ENCODE measurements around the gene SMC5.
"Not testable (repeated sequence)": the region's sequence is repeated elsewhere in the genome, so short reads cannot be mapped to it uniquely, and the experiment has no call there.

Gene SMC5

DNA sequence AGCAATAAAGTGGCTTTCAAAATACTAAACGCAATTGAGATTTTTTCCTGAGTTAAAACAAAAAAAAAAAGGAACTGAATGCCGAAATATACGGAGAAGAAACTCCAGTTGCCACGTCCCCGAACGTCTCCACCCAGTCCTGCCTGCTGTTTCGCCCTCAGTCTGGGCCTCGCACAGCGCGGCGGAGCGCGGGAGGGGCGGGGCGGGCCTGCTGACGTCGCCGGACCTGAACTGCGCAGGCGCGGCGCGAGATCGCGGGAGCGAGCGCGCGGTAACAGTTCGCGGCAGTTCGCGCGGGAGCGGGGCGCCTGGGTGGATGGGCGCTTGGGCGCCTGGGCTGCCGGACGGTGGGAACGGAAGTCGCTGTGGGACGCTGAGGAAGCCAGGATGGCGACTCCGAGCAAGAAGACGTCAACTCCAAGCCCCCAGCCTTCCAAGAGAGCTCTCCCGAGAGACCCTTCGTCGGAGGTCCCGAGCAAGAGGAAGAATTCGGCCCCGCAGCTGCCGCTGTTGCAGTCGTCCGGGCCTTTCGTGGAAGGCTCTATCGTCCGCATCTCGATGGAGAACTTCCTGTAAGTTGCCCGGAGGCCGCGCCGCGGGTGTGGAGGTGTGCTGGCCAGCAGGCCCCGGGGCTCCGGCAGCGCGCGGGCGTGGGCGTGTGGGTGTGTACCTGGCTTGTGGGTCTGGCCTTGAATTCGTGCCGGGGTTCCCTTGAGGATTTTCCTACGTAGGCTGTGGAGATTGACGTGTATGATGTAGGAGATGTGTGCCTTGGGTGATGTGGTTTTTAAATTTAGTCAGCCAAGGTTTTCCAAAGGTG is at the start of gene SMC5:
TSS of gene SMC5 (plus strand) at position 287 of the 820 bp plus-strand sequence. CDS start at position 388, 101 bp downstream.
- peak; percentile 94 for DNase-seq

DNA sequence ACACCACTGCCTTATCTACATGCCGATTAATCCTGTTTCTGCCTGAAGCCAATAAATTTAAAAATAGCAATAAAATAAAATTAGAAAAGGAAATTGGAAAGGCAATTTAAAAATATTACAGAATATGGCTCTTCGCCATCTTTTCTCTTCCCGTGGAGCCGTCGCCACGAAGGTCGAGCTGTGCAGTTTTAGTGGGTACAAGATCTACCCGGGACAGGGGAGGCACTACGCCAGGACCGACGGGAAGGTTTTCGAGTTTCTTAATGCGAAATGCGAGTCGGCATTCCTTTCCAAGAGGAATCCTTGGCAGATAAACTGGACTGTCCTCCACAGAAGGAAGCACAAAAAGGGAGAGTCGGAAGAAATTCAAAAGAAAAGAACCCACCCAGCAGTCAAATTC is 41.7 kb upstream of the SMC5 start:
- no peak for DNase-seq

DNA sequence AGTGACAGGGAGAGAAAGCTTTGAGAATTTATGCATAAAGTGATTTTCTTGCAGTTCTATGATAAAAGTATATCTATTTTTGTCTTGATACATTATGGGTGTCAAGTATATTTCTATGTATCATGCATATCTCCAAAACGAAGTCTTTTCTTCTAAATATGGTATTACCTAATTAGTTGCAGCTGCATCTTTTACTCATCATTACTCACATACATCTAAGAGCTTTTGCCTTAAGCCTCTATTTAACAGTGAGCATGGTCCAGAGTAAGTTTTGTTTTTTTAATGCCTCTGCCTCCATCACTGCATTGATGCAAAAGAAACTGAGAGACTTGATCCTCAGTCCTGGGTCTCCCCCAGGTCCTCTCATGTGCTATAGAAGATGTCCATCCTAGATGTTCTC is 40.0 kb upstream of the SMC5 start:
- no peak for DNase-seq

DNA sequence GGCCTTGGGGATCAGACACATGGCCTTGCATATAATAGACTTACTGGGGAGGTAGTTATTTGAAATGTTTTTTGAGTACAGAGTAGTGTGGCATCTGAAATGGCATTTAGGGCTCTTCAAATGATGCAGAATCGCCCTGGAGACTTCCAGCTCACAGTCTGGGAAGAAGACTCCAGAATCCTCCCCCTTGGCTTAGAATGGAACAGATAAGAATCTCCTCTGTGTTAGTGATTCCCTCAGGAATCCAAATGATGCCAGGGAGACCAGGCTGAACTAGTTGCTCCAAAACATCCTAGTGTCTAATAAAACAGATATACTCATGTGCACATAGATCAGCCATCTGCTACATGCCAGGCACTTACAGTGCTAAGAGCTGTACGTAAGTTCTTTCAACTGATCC is 38.6 kb upstream of the SMC5 start:
- DNase-seq, result no peak

DNA sequence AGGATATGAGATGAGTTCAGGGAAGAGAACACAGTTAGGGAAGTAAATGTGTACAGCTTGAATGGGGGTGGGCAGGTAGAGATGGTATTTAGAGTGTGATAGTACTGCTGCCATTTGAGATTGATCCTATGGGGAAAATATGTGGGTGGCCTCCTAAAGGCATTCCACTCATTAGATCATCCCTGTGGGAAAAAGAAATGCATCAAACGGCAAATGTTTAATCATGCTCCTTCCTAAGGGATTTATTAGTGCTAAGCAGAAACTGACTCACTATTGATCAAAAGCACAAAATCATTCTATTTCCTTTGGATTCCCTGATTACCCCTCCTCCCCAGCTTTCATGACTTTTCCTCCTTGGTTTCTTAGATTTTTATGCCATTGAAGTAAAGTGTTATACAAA is 36.4 kb upstream of the SMC5 start:
- DNase-seq, result no peak

DNA sequence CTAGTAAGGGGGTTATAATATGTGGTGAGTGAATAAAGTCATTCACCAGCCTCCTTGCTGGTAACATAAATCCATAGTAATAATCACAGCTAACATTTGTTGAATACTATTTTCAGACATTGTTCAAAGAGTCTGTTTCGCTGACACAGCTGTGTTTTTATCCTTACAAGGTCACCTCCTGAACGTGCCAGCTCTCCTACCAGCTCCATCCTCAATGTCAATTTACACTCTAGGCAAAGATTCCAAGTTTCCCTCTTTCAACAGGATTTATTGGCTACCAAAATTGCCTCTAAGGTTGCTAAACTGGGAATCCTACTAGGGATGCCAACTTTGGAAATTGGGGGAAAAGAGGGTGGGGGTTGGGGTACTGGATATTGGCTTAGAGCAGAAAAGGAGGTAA is 30.7 kb upstream of the SMC5 start:
- DNase-seq, result no peak

DNA sequence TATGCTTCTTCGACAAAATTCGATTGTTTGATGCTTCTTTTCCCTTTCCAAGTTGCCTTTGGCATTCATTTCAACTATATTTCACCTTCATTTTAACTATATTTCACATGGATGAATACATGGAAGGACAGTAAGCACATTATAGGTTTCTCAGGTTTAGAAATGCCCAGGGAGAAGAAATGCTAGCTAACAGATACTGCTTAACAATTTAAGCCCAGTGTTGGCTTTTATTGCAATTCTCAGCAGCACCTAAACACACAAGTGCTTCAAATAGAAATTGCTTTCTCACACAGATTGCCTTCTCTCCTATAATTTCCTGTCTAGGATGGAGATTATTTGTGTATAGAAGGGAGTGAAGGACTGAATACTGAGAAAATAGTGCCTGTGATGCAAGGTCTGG is 30.2 kb upstream of the SMC5 start:
- DNase-seq, result no peak

DNA sequence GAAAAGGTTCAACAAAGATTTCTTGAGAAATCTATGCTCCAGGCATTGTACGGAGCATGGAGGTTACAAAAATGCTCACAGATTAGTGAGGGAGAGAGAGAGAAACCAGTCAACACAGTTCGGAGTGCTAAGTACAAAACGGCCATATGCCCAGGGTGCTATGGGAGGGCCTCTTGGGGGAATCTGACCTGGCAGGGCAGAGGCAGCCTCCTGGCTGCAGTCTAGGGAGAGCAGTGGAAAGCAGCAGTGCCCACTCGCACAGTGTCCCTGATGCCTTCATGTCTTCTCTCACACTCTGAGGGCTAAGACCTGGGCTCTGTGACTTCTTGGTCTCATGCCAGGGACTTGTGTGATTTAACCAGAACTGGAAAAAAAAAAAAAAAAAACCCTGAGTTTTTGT is 29.8 kb upstream of the SMC5 start:
- DNase-seq, result no peak

DNA sequence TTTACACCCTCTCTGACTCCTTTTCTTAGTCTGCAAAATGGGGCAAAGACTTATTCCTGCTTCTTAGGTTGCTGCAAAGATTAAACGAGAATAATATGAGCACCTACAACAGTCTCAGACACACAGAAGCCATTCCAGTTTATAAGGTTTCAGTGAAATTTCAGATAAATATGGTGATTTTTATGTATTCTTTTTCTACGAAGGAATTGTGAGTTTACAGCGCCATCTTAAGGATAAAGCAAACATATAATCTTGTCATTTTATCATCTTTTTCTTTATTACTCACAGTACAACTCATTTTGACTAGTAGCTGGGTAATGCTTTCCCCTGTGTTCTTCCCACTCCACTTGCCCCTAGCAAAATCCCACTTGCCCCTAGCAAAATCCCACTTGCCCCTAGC is 29.2 kb upstream of the SMC5 start:
- no peak for DNase-seq

DNA sequence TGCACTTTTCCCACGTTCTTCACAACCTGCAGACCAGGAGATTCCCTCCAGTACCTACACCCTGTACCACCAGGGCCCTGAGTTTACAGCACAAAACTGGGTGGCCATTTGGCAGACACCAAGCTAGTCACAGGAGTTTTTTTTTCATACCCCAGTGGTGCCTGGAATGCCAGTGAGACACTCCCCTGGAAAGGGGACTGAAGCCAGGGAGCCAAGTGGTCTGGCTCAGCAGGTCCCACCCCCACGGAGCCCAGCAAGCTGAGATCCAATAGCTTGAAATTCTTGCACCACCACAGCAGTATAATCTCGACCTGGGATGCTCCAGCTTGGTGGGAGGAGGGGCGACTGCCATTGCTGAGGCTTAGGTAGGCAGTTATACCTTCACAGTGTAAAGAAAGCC is 26.3 kb upstream of the SMC5 start:
- no peak for DNase-seq

DNA sequence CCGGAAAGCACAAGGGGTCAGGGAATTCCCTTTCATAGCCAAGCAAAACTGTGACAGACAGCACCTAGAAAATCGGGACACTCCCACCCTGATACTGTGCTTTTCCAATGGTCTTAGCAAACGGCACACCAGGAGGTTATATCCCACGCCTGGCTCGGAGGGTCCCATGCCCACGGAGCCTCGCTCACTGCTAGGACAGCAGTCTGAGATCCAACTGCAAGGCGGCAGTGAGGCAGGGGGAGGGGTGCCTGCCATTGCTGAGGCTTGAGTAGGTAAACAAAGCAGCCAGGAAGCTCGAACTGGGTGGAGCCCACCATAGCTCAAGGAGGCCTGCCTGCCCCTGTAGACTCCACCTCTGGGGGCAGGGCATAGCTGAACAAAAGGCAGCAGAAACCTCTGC is 24.6 kb upstream of the SMC5 start:
- not testable (repeated sequence) for DNase-seq

DNA sequence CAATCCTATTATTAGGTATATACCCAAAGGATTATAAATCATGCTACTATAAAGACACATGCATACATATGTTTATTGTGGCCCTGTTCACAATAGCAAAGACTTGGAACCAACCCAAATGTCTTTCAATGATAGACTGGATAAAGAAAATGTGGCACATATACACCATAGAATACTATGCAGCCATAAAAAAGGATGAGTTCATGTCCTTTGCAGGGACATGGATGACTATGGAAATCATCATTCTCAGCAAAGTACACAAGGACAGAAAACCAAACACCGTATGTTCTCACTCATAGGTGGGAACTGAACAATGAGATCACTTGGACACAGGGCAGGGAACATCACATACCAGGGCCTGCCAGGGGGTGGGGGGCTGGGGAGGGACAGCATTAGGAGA is 12.8 kb upstream of the SMC5 start:
- not testable (repeated sequence) for DNase-seq

DNA sequence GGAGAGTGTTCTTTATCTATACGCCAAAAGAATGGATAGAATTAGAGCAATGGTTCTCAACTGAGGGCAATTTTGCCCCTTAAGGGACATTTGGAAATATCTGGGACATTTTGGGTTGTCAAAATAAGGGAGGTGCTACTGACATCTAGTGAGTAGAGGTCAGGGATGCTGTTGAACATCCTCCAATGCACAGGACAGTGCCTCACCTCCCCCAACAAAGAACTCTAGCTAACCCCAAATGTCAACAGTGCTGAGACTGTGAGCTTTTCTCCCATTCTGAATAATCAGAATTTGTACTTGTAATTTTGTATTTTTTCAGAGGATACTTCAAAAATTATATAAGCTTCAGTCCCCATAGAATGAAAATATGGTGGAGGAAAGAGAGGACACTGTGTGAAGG is 8.6 kb upstream of the SMC5 start:
- DNase-seq, result no peak

DNA sequence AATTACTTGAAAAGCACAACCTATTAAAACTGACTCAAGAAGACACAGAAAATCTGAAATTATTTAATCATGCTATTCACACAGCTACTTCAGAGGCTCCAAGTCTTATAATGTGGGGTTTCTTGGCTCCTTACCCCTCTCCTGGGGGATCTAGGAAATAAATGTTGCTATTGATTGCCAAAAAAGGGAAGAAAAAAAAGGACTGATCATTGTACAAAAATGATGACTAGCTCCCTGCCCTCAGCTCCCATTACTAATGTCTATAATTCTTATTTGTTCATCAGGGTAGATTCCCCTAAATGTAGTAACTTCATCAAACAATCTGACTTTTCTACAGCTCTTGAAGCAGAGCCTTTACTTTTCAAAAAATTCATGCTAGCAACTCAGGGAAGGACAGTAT is 3.3 kb upstream of the SMC5 start:
- DNase-seq, result no peak

DNA sequence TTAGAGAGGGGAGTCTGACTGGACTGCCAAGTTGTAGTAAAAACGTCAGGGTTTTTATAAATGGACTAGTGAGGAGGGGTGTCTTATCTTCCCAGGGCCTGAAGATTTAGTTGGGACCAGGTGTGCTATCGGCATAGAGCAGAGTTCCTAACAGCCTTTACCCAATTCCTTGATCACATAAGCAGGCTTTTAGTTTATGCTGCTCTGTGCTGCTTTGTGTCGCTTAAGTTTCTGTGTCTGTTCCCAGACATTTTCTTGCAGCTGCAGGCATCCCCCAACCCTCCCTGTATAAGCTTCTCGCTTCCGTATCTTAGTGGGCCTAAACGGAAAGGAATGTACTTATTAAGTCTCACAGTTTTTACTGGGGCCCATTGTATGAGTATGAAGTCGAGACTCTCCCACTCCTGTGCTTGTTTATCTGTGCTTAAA is 2.6 kb upstream of the SMC5 start:
- peak; percentile 48 for DNase-seq

DNA sequence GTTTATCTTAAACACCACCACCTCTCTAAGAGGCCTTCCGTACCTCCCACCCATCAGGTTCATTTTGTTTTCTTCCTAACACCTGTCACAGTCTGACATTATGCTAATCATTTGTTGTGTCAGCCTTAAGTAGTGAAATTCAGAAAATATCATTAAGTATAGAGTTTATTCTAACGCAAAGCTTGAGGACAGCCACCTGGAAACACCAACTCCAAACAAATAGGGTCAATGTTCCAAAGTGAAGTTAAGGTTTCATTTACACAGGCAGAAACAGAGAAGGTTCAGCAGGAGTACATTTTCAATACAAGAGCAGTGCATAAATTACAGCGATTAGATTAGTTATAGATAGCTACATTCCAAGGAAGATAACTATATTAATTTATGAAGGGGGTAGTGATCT is 1.3 kb upstream of the SMC5 start:
- no peak for DNase-seq

DNA sequence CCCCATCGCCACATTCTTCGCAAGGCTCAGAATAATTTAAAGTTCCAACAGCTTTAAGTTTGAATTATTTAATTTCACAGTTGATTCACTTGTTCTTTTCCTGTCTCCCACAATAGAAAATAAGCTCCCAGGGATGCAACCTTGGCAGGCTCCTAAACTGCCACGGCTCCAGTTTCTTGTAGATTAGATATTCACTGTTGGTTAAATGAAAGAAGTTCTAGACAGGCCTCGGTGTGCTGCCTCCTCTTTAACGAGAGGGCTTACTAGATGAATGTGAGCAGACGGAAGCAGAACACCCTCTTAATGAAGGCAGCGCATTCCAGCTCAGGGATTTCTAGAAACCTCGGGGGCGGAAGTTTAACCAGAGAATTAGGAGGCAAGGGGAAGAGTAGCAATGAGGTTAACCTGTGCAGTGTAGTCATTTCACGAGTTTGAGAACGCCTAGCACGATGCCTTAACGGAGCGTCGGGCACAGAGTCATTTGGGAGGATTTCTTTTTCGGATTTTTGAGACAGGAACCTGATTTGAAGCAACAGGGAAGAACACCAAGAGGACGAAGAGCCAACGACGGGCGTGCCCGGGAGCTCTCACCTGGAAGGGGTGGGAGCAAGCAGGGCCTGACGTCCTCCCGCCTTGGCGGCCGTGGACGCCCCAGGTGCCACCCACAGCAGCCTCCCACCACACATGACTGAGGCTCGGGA is 637 bp upstream of the SMC5 start:
- peak; percentile 61 for DNase-seq

DNA sequence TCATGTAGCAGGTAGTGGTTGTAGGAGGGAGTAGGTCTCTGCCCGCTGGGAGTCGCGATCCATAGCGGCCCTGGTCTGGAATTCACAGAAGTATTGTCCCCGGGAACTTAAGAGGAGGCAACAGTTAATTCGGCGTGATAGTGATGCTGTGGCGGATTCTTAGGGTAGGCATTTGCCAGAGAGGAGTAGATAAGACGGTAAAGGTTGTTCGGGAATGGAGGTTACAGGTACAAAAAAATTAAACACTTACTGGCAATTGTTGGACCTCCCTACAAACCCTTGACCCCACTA is 679 bp downstream of the SMC5 start:
- no peak for DNase-seq

DNA sequence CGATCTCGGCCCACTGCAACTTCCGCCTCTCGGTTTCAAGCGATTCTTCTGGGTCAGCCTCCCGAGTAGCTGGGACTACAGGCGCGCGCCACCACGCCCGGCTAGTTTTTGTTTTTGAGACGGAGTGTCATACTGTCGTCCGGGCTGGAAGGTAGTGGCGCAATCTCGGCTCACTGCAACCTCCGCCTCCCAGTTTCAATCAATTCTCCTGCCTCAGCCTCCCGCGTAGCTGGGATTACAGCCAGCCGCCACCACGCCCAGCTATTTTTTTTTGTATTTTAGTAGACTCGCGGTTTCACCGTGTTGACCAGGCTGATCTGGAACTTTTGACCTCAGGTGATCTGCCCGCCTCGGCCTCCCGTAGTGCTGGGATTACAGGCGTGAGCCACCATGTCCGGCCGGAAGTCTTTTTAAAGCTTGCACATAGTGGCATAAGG is 1.2 kb downstream of the SMC5 start:
- DNase-seq, result no peak

DNA sequence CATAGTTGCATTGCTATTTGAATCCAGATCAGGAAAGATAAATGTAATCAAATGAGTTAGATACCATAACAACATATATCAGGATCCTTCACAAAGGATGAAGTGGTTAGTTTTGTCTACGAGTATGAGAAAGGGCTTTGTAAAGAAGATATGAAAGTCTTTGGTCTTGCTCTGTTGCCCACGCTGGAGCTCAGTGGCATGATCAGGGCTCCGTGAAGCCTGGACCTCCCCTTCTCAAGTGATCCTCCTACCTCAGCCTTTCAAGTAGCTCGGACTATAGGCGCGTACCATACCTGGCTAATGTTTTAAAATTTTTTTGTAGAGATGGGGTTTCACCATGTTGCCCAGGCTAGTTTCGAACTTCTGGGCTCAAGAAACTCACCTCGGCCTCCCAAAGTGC is 1.8 kb downstream of the SMC5 start:
- DNase-seq, result no peak

DNA sequence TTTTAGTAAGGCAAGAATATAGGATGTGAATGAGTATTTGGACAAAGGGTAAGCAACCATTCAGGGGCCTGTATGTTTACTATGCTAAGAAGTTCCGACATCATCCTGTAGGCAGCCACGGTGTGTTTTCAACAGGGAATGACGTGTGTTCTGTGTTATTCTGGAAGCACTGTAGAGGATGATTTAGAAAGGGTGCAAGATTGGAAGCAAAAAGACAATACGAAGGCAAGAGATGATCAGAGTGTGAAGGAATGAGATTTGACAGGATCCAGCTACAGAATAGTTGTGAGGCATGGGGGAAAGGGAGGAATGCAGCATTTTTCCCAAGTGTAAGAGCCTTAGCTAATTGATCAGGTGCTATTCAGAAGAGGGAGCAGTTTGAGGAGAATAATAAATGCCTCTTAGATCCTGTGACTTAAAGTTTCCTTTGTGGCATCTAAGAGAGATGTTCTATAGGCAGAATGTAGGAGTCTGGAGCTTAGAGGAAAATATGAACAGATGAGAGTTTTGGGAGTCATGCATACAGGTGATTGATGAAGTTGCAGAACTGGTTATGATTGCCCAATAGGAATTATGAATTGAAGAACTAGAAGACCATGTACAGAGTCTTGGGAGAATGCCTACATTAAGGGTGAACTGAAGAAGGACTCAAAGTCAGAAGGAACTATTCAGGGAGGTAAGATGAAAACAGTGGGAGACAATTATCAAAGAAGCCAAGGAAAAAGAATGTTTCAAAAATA is 2.5 kb downstream of the SMC5 start:
- no peak for DNase-seq

DNA sequence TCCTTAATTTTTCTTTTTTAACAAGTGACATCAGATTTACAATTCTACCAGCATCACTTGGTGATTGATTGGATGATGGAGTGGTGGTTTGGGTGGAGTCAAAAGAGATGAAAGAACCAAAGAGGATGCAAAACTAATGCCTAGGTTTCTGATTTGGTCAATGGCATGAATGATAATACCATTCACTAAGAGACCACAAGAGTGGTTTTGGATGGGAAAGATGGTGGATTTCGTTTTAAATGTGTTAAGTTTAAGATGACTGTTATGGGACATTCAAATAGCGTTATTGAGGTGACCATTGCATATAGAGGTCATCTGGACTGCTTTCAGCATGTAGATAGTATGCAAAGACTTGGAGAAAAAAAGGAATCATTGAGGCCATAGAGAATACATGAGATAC is 3.6 kb downstream of the SMC5 start:
- DNase-seq, result no peak

DNA sequence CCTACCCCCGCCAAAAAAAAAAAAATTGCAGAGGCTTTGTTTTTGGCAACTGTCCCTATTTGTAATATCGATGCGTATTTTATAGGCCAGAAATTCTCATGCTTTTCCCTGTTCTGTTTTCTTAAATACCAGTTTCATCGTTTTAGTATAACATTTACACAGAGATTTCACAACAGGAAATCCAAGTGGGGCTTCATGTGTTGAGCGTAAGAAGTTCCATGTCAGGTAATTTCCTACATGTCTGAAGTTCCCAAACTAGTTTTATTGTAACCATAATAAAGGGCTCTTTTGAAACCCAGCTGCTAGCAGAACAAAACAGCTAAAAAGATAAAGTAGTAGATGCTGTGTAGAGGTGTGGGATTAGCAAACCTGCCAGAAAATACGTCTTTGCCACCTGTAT is 4.2 kb downstream of the SMC5 start:
- no peak for DNase-seq

DNA sequence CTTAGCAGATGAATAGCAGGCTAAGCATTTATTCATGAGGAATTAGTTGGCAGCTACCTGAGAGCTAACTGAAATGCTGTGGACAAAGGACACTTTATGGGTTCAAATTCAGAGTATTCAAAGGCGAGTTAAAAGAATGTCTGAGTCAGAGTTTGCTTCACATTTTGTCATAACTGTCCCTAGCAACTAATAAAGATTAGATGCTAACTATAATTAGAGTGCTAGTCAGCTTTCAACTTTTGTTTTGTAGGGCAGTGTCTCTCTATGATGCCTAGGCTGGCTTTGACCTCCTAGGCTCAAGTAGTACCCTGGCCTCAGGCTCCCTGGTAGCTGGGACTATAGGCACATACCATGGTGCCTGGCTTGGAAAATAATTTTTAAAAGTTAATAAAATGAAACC is 4.6 kb downstream of the SMC5 start:
- no peak for DNase-seq

All from right hindlimb (tissue), 1 donor.